Middle frontal gyrus (tissue), 1 donor: ENCODE results near the gene CAMK2N1.
"Not testable (repeated sequence)": the region's sequence is repeated elsewhere in the genome, so short reads cannot be mapped to it uniquely, and the experiment has no call there.

ENCODE experiments used
- DNase-seq: peaks from one replicate; pipeline ENCODE4 v3.0.0-alpha.2; 2015; ENCODE audit warnings: low spot score; ENCODE audit errors: extremely low spot score

The CAMK2N1 gene

GRCh38 chr1:20496725-20497383, 10.8 kb upstream of the CAMK2N1 start:
- not testable (repeated sequence) for DNase-seq

- no peak for DNase-seq
Observed at GRCh38 chr1:20496241-20496661, 10.2 kb upstream of the CAMK2N1 start.

DNA sequence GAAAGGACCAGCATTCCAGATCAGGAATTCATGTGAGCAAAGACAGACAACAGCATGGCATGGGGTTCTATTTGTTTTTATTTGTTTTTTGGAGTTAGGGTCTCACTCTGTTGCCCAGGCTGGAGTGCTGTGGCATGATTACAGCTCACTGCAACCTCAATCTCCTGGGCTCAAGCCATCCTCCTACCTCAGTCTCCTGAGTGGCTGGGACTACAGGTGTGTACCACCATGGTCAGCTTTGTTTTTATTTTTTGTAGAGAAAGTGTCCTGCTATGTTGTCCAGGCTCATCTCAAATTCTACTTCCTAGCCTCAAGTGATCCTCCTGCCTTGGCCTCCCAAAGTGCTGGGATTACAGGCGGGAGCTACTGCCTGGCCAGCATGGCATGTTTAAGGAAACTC, 9.7 kb upstream of the CAMK2N1 start:
- no peak for DNase-seq

- no peak for DNase-seq
Observed at GRCh38 chr1:20494609-20495311, 8.8 kb upstream of the CAMK2N1 start.

DNA sequence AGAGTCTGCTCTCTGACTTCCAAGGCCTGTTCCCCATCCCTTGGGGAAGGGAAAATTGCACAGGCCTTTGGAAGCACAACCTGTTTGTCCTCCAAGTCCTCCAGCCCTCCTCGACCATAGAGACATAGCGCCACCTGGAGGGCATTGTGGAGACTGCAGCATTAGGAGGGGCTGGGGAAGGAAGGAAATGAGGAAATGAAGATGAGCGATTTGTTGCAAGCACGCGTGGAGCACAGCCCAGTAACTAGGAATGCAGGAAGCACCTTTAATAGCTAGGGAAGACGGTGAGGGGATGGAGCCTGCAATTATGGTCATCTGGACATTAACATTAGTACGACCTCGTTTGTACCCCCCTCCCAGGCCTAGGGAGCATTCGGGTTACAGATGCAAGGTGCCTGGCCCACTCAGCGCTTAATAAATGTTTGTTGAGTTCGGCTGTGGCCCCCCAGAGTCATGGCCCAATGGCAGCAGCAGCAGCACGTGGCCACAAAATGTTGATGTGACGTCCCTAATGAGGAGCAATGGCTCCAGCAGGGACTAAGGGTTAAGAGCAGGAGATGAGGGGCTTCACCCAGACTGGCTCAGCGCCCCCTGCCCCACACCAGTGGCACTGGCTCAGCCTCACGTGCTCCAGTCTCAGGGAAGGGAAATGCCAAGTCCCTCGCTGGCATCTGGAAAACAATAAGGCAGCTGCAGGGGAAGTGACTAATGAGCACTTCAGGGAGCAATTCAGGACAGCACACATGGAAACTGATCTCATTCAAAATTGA, 8.0 kb upstream of the CAMK2N1 start:
- DNase-seq: peak; percentile 82

- no peak for DNase-seq
Observed at GRCh38 chr1:20493309-20493708, 7.3 kb upstream of the CAMK2N1 start.

GRCh38 chr1:20492751-20493150, 6.7 kb upstream of the CAMK2N1 start:
- no peak for DNase-seq

GRCh38 chr1:20491866-20492265, 5.9 kb upstream of the CAMK2N1 start:
- no peak for DNase-seq

DNA sequence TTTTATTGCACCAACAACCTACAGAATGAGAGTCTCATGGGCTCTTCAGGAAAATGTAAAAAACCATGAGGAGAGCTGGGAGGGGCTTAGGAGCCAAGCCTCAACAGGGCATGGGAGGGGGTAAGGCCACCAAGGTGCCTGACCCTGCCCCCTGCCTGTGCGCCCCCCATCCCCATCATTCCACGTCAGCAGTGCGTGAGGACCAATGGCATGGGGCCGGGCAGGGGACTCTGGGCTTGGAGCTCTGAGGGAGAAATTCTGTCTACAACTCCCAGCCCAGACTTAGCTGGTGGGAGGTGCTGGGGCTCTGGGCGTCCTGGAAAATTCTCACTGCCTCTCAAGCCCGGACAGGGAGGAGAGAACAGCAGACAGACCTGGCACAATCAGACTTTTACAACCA, 5.2 kb upstream of the CAMK2N1 start:
- no peak for DNase-seq

DNA sequence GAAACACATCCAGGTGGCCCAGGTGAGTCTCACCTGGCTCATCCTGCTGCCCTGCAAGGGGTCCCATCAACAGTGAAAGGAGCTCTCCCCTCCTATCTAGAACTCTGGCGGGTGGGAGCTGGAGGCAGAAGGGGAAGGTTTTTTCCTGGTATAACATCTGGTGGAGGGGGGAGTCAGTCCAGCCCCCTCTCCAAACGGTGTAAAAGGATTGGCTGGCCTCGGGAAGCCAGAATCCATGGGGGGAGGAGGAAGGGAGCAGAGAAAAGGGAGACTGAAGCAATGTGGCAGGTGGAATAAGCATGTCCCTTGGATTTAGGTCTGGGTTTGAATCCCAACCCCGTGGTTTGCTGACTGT, 1.2 kb upstream of the CAMK2N1 start:
- DNase-seq: no peak

- no peak for DNase-seq
Observed at GRCh38 chr1:20486457-20487235, 636 bp upstream of the CAMK2N1 start.

DNA sequence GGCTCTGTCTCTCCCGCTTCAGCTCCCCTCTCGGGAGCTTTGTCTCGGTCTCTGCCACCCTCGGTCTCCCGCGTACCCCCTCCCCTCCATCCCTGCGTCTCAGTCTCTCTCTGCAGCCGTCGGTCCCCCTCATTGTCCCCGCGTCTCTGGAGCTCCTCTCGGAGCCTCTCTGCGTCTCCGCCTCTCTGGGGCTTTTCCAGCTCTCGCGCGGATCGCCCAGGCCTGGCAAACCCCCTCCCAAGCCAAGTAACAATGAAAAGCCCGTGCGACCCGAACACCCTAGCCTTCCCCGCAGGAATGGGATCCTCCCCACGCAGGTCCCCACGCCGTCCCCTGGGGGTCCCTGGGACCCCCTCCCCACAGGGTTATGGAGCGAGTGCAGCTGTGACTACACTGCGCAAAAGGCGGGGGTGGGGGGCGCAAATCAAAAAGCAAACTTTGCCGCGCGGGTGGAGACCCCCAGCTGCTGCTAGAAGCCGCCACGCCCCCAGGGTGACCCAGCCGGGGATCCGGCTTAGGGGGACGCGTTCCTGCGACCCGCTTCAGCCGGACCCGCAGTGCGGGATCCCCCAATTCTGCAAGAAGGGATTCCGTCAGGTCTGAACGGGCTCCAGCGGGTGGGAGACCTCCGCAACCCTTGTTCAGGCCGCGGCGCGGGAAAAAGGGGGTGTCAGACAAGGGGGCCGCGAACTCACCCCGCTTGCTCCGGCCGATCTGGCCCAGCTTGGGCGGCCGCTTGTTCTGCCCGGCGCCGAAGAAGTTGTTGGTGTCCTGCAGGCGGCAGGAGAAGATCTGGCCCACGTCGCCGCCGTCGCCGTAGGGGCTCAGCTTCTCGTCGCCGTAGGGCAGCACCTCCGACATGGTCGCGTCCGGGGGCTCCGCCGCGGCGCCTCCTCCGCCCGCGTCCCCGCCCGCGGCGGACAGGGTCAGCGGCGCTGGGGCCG, 1.2 kb downstream of the CAMK2N1 start:
- DNase-seq: no peak

- DNase-seq: no peak
Observed at GRCh38 chr1:20483833-20484518, 2.0 kb downstream of the CAMK2N1 start.

- DNase-seq: no peak
Observed at GRCh38 chr1:20483098-20483832, 2.7 kb downstream of the CAMK2N1 start.

- no peak for DNase-seq
Observed at GRCh38 chr1:20481643-20482498, 4.1 kb downstream of the CAMK2N1 start.

- DNase-seq: no peak
Observed at GRCh38 chr1:20480951-20481617, 4.9 kb downstream of the CAMK2N1 start.

GRCh38 chr1:20480243-20480944, 5.6 kb downstream of the CAMK2N1 start:
- DNase-seq: peak; percentile 78
